AG09309 (cell line): ENCODE results near the gene NR1D1.
A peak's percentile ranks its signal among the peaks of the same experiment; 100 is the strongest.

ENCODE experiments used
- DNase-seq: peaks from one replicate; pipeline ENCODE4 v3.0.0-alpha.2; 2010; ENCODE audit warnings: low read depth
- H3K4me3 ChIP-seq: 2 replicates; pipeline ENCODE4 v1.5.1; 2011; ENCODE audit warnings: mild to moderate bottlenecking, low read depth, low read length, moderate library complexity; ENCODE audit not compliant: control insufficient read depth
- TF ChIP-seq, protein P1 (sequence below): IDR thresholded peaks from 2 replicates; pipeline ENCODE4 v1.5.1; 2011; ENCODE audit warnings: mild to moderate bottlenecking, low read depth, low read length, inconsistent platforms; ENCODE audit not compliant: insufficient read depth, control insufficient read depth; ENCODE audit errors: missing control alignments

The NR1D1 gene

DNA sequence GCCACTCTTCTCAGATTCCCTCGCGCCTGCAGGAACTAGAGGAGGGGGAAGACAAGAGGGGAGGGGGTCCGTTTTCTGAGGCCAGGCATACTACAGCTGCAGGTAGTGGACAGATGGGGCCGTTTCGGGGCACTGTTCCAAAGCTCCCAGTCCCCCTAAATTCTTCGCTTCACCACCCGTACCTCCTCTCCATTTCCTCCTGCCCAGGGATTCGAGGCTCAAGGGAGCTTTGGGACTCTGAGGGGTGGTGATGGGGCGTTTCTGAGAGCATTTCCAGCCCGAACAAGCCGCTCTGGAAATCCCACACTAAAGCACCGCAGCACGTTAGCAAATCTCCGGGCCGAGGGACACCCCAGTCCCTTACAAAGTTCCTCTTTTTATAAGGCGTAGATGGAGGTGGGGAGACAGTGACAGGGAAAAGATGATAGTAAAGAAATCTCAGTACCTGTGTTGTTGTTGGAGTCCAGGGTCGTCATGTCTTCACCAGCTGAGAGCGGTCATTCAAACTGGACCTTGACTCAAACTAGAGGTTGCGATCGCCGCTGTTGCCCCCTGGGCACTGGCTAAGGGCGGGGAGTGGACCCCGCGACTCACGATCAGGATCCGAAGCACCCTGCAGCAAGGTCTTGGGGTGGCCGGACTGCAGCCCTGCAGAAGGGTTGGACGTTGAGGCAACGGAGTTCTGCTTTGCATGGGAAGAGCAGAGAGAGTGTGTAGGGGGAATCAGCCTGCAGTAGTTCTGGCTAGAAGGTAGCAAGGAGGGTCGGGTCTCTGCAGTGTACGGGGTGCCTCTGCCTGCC, 570 bp downstream of the NR1D1 start:
- no peak for DNase-seq
- TF ChIP-seq, protein P1, sequence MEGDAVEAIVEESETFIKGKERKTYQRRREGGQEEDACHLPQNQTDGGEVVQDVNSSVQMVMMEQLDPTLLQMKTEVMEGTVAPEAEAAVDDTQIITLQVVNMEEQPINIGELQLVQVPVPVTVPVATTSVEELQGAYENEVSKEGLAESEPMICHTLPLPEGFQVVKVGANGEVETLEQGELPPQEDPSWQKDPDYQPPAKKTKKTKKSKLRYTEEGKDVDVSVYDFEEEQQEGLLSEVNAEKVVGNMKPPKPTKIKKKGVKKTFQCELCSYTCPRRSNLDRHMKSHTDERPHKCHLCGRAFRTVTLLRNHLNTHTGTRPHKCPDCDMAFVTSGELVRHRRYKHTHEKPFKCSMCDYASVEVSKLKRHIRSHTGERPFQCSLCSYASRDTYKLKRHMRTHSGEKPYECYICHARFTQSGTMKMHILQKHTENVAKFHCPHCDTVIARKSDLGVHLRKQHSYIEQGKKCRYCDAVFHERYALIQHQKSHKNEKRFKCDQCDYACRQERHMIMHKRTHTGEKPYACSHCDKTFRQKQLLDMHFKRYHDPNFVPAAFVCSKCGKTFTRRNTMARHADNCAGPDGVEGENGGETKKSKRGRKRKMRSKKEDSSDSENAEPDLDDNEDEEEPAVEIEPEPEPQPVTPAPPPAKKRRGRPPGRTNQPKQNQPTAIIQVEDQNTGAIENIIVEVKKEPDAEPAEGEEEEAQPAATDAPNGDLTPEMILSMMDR: no peak
- H3K4me3 ChIP-seq: peak overlapping the region; percentile 93

DNA sequence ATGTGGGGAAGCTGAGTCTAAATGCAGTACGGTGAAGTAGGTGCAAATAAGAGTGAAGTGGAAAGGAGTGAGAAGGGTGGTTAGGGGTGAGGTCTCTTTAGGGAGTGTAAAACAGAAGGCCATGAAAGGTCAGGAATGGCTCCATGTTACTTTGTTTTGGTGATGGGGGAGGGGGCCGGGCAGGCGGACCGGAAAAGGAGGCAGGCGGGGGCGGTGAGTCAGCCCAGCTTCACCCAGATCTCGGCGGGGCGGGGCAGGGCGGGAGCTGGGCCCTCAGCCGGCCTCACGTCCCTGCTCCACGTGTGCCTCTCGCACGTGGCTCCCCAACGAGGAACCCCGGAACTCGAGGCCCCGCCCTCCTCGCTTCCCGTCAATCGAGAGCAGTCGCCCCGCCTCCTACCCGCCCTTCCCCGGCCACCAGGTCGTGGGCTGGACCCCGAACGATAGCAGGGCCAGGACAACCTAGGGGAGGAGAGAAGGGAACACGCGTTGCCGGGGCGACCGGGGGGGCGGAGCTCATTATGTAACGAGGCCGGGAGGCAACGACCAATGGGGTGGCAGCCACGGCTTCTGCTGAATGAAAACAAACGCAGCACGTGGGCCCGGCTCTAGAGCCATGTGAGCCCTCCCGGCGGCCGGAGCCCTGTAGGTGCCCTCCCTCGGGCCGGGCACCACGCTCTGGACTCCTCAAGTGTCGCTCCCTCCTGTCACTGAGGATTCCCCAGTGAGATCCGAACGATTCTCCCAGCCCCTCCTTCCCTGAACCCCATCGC, 1.4 kb downstream of the NR1D1 start:
- H3K4me3 ChIP-seq: peak overlapping the region; percentile 93
- TF ChIP-seq, protein P1: no peak
- DNase-seq: peak; percentile 98

DNA sequence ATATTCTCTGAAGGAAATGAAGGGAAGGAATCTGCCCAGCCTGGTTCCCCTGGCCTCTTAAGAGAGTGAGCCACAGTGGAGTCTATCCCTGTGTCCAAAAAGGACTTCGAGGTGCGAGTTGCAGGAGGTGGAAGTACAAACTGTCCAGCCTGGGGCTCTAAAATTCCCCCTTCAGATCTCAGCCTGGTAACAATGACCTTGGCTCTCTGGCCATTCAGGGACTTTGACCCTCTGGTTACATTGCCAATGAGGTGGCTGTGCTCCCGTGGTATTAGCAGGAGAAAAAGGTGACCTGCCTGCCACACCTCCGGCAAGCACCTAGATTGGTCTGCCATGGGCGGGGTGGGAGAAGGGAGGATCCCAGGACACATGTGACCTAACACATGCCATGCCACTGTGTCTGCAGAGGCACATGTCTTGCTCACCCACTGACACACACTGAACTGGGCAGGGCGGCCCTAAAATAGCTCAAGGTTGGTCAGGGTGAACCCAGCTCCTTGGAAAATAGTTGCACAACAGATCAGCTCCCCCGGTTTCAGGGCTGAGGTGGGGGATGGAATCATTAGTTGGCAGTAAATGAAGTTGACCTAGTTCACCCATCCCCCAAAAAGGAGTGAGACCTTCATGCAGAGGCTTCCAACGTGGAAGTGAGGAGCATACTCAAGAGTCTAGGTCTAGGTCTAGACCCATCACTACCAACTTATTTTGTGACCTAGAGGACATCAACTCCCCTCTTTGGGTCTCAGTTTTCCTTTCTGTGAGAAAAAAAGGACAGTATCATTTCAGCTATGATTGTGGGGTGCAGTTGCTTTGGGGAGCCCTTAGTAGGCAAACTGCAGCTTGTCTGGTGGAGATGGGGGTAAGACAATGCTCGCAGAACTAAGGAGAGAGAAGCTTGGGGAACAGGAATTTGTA, 2.2 kb downstream of the NR1D1 start:
- TF ChIP-seq, protein P1: no peak
- no peak for DNase-seq

DNA sequence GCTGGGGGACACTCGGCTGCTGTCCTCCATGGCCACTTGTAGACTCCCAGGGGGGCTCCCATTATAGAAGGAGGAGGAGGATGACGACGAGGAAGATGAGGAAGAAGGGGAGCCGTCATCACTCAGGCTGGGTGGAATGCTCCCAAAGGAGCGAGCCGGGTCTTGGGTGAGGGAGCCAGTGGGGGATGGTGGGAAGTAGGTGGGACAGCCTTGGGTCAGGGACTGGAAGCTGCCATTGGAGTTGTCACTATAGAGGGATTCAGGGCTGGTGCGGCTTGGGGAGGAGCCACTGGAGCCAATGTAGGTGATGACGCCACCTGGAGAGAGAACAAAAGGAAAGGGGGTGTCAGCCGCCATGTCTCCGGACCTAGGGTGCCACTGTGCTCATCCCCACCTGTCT, 3.3 kb downstream of the NR1D1 start:
- H3K4me3 ChIP-seq: peak overlapping the region; percentile 10
- TF ChIP-seq, protein P1: no peak
- DNase-seq: no peak

More for the DNA sequence above, 2.2 kb downstream of the NR1D1 start:
- H3K4me3 ChIP-seq: peak overlapping the region; percentile 50

DNA sequence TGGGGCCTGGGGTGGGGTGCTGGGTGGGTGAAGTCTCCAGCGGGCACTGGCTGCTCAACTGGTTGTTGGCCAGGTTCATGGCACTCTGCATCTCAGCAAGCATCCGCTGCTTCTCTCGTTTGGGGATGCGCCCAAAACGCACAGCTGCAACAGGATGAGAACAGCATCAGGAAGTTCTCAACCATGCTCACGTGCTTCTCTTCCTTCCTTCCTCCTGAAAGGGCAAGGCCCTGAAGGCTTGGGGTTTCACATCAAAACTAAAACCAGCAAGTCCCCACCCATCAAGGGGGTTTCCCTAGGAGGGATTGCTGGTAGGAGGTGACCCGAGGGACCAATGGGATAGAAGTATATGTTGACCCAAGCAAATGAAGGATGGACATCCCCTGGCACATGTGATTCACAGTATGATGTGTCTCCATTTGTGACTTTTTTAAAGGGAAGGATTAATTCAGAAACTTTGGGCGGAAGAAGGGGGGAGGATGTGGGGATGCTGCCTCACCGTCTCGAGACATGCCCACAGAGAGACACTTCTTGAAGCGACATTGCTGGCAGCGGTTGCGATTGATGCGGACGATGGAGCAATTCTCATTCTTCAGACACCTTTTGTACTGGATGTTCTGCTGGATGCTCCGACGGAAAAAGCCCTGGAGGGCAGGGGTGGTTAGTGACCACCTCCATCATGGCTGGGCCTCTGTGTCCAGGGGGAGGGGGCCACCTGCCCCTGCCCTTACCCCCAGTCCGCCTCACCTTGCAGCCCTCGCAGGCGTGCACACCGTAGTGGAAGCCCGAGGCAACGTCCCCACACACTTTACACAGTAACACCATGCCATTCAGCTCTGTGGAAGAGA, 4.2 kb downstream of the NR1D1 start:
- TF ChIP-seq, protein P1: no peak
- no peak overlapping the region for H3K4me3 ChIP-seq
- no peak for DNase-seq

DNA sequence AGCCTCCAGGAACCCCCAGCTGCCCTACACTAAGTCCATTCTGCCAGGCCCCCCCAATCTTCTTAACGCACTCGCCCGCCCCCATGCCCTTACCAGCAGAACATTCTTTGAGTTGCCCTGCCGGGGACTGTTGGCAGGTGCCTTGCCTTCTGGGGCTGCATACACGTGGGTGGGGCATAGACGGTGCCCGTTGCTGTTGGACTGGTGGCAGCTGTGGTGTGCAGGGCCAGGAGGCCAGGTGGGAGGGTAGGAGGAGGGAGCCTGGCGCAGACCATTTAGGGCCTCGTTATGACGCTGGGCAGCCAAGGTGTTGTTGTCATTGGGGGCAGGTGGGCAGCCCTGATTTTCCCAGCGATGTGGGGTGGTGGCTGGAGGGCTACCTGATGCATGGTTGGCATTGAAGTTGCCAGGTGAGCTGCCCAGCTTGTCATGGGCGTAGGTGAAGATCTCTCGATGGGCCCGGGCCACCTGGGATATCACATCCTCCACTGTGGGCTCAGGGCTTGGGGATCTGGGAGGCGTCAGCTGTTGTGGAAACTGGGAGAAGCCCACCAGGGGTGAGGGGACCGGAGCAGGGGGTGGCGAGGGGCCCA, 4.9 kb downstream of the NR1D1 start:
- no peak for DNase-seq
- H3K4me3 ChIP-seq: no peak overlapping the region
- TF ChIP-seq, protein P1: no peak
